ENCODE measurements around the gene RMND5B. TPM values are rescaled to one million over a fixed set of nuclear protein-coding genes. Genes with fewer than 3 reads are reported as not detected.

Gene RMND5B, protein sequence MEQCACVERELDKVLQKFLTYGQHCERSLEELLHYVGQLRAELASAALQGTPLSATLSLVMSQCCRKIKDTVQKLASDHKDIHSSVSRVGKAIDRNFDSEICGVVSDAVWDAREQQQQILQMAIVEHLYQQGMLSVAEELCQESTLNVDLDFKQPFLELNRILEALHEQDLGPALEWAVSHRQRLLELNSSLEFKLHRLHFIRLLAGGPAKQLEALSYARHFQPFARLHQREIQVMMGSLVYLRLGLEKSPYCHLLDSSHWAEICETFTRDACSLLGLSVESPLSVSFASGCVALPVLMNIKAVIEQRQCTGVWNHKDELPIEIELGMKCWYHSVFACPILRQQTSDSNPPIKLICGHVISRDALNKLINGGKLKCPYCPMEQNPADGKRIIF
- total RNA-seq: 24.5 TPM

DNA sequence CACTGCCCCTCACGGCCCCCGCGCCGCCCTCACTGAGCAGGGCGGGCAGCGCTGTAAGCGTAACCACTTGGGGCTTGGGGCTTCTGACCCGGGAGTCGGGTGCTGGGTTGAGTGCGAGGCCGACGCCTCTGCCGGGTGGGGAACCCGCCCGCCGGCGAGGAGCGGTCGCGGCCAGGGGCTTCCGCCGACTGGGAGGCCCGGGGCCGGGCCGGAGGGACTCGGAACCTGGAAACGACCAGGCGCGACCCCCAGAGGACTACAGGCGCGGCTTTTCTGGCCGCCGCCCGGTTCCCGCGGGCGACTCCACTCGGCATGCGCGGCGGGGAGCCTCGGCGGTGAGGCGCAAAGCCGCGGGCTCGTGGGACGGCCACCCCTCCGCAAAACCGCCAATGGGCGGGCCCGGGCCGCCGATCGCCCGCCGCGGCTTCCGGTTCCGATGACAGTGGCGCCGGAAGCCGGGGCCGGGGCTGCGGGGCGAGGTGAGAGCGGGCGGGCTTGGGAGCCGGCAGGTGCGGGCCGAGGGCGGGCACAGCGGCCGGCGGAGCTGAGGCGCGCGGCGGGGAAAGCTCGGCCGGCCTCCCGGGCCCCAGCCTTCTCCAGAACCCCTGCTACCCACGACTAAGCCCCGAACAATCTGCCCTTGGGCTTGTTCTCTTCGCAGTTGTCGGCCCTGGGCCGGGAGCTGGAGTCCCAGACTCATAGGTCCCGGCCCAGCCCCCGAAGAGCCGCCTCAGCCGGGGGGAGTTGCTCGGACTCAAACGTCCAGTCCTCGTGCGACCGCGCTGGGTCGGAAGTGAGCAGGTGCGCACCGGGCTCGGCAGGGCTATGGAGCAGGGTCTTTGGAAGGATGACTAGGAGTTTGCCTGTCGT lies at the start of gene RMND5B:
RMND5B (plus strand) TSS at position 439 of the 870 bp plus-strand sequence. CDS start 7,106 bp downstream, outside the sequence.

GRCh38 chr5:178113141-178113787 lies 17.6 kb upstream of the RMND5B start, which contains the start of gene N4BP3:
Gene N4BP3 (plus strand): TSS chr5:178113532. CDS start chr5:178119584, 6,052 bp downstream.

GRCh38 chr5:178153530-178154340 lies 22.9 kb downstream of the RMND5B start, which contains the start of gene NHP2:
Gene NHP2 (minus strand): TSS chr5:178153885. CDS start chr5:178153817, 68 bp downstream.

GRCh38 chr5:178187014-178187413 lies 56.2 kb downstream of the RMND5B start, which contains the start of gene GMCL2:
Gene GMCL2 (minus strand): TSS chr5:178187371. CDS start chr5:178187299, 72 bp downstream.

Other genes with a start within 250 kb of the RMND5B start
- gene PROP1, start 134.8 kb upstream of the RMND5B start, total RNA-seq: not detected
- gene N4BP3, start 17.5 kb upstream of the RMND5B start, total RNA-seq: 8.6 TPM
- gene NHP2, start 22.9 kb downstream of the RMND5B start, total RNA-seq: 85.7 TPM
- not detected for gene GMCL2, start 56.4 kb downstream of the RMND5B start, total RNA-seq
- gene HNRNPAB, start 73.5 kb downstream of the RMND5B start, total RNA-seq: 58.6 TPM
- 89.3 TPM for gene PHYKPL, start 101.8 kb downstream of the RMND5B start, total RNA-seq

Data from metanephros (tissue), 1 donor.